IMR-90 (cell line): ENCODE results near the gene TNFRSF13B.

Source experiments
- BHLHE40 ChIP-seq: fragments of 150-350 bp; IDR thresholded peaks from 2 replicates; pipeline ENCODE4 v1.6.1; 2016; ENCODE audit warnings: mild to moderate bottlenecking, low read depth, low read length
- CEBPB ChIP-seq: IDR thresholded peaks from 2 replicates; pipeline ENCODE4 v1.6.1; 2012; ENCODE audit warnings: low read depth, low read length, improper control_type of control experiment
- CTCF ChIP-seq: conservative IDR thresholded peaks from 2 replicates; pipeline ENCODE4 v1.5.1; 2012; ENCODE audit warnings: mild to moderate bottlenecking, low read depth, low read length, improper control_type of control experiment
- FOS ChIP-seq: fragments of 150-350 bp; IDR thresholded peaks from 2 replicates; pipeline ENCODE4 v1.6.1; 2016; ENCODE audit warnings: low read depth, low read length
- POLR2A ChIP-seq: IDR thresholded peaks from 2 replicates; pipeline ENCODE4 v1.6.1; 2012; ENCODE audit warnings: mild to moderate bottlenecking, low read depth, low read length
- RCOR1 ChIP-seq: IDR thresholded peaks from 2 replicates; pipeline ENCODE4 v1.6.1; 2012; ENCODE audit warnings: mild to moderate bottlenecking, low read length, improper control_type of control experiment; ENCODE audit not compliant: insufficient replicate concordance
- RFX5 ChIP-seq: IDR thresholded peaks from 2 replicates; pipeline ENCODE4 v1.8.0; 2012; ENCODE audit warnings: low read depth, mild to moderate bottlenecking, low read length, moderate library complexity
- TF ChIP-seq, protein P1 (sequence below): fragments of 150-350 bp; IDR thresholded peaks from 2 replicates; pipeline ENCODE4 v1.6.1; 2017; ENCODE audit warnings: mild to moderate bottlenecking, antibody characterized with exemption, low read length, low read depth
- TF ChIP-seq, protein P2 (sequence below): fragments of 150-350 bp; IDR thresholded peaks from 2 replicates; pipeline ENCODE4 v1.6.1; 2016; ENCODE audit warnings: low read depth, mild to moderate bottlenecking, low read length, moderate library complexity, borderline replicate concordance

GRCh38 chr17:16989953-16990860, 18.3 kb upstream of the TNFRSF13B start:
- no peak for TF ChIP-seq RFX5
- no peak for TF ChIP-seq CTCF
- TF ChIP-seq, protein P1, sequence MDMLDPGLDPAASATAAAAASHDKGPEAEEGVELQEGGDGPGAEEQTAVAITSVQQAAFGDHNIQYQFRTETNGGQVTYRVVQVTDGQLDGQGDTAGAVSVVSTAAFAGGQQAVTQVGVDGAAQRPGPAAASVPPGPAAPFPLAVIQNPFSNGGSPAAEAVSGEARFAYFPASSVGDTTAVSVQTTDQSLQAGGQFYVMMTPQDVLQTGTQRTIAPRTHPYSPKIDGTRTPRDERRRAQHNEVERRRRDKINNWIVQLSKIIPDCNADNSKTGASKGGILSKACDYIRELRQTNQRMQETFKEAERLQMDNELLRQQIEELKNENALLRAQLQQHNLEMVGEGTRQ: no peak
- TF ChIP-seq POLR2A: no peak
- TF ChIP-seq CEBPB: no peak
- TF ChIP-seq FOS: no peak
- no peak for TF ChIP-seq BHLHE40
- TF ChIP-seq RCOR1: no peak
- TF ChIP-seq, protein P2, sequence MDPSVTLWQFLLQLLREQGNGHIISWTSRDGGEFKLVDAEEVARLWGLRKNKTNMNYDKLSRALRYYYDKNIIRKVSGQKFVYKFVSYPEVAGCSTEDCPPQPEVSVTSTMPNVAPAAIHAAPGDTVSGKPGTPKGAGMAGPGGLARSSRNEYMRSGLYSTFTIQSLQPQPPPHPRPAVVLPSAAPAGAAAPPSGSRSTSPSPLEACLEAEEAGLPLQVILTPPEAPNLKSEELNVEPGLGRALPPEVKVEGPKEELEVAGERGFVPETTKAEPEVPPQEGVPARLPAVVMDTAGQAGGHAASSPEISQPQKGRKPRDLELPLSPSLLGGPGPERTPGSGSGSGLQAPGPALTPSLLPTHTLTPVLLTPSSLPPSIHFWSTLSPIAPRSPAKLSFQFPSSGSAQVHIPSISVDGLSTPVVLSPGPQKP: no peak
